GM12891 (cell line): ENCODE results near the gene IL31.

Experiments used
- POLR2A ChIP-seq: IDR thresholded peaks from 2 replicates; pipeline ENCODE4 v1.6.1; 2011; ENCODE audit warnings: low read depth, low read length, control low read depth
- POLR2AphosphoS5 ChIP-seq: IDR thresholded peaks from 2 replicates; pipeline ENCODE4 v1.6.1; 2011; ENCODE audit warnings: low read depth, low read length, control low read depth
- POU2F2 ChIP-seq: IDR thresholded peaks from 2 replicates; pipeline ENCODE4 v1.6.1; 2011; ENCODE audit warnings: low read depth, mild to moderate bottlenecking, control low read depth, low read length, moderate library complexity
- SPI1 ChIP-seq: IDR thresholded peaks from 2 replicates; pipeline ENCODE4 v1.6.1; 2011; ENCODE audit warnings: low read depth, low read length, control low read depth
- TAF1 ChIP-seq: IDR thresholded peaks from 2 replicates; pipeline ENCODE4 v1.6.1; 2011; ENCODE audit warnings: low read depth, low read length, control low read depth

GRCh38 chr12:122126342-122126635, 47.7 kb downstream of the IL31 start:
- TF ChIP-seq POLR2A, result no peak
- TF ChIP-seq POLR2AphosphoS5, result no peak
- no peak for TF ChIP-seq POU2F2
- TF ChIP-seq TAF1, result no peak
- TF ChIP-seq SPI1, result no peak
